CD14-positive monocyte (primary cell): Measurements from ENCODE around the gene PRKACA. TPM values are rescaled to one million over a fixed set of nuclear protein-coding genes. Genes with fewer than 3 reads are reported as not detected.

Experiments used
- DNase-seq, 3 donors: peaks; one replicate each; pipeline ENCODE4 v3.0.0-alpha.2; 2011 to 2022
- H2AFZ ChIP-seq: 2 replicates; pipeline ENCODE4 v1.6.0; 2012; ENCODE audit warnings: mild to moderate bottlenecking, low read depth, low read length, inconsistent platforms; ENCODE audit not compliant: insufficient read depth, poor library complexity, severe bottlenecking
- H3K27ac ChIP-seq, 2 donors: 1 replicate in 1 of 2; 2 replicates in 1 of 2; pipeline ENCODE4 v1.5.1; 2012 to 2013; ENCODE audit warnings: low read length in 2 of 2, control low read depth in 1 of 2, inconsistent platforms in 1 of 2, low read depth in 1 of 2, mild to moderate bottlenecking in 1 of 2
- H3K27me3 ChIP-seq, 2 donors: one replicate each; pipeline versions ENCODE4 v1.6.0 to v1.6.1; 2011 to 2013; ENCODE audit warnings: low read length in 2 of 2; ENCODE audit not compliant: control insufficient read depth in 2 of 2, insufficient read depth in 2 of 2
- H3K36me3 ChIP-seq, 2 donors: replicated peaks in 1 of 2; 1 replicate in 1 of 2; 2 replicates in 1 of 2; pipeline versions ENCODE4 v1.5.1 to v1.6.1; 2012 to 2013; ENCODE audit warnings: low read length in 2 of 2, control low read depth in 1 of 2, inconsistent platforms in 1 of 2, mild to moderate bottlenecking in 1 of 2; ENCODE audit not compliant: insufficient read depth in 2 of 2, control insufficient read depth in 1 of 2
- H3K4me1 ChIP-seq, 2 donors: 1 replicate in 1 of 2; 2 replicates in 1 of 2; pipeline versions ENCODE4 v1.5.1 to v1.6.1; 2012 to 2013; ENCODE audit warnings: low read length in 2 of 2, control low read depth in 1 of 2, inconsistent platforms in 1 of 2, mild to moderate bottlenecking in 1 of 2, moderate library complexity in 1 of 2; ENCODE audit not compliant: insufficient read depth in 2 of 2, control insufficient read depth in 1 of 2
- H3K4me2 ChIP-seq: replicated peaks from 2 replicates; pipeline ENCODE3; 2012; ENCODE audit warnings: low read length, moderate library complexity, mild to moderate bottlenecking; ENCODE audit not compliant: poor library complexity, severe bottlenecking; ENCODE audit errors: extremely low read depth
- H3K4me3 ChIP-seq, 3 experiments: fragments of 200-600 bp in 1 of 3; sonication (generic) in 1 of 3; replicated peaks in 1 of 3; 1 replicate in 2 of 3; 2 replicates in 1 of 3; pipeline ENCODE4 v1.5.1; 2011 to 2013; ENCODE audit warnings: low read length in 3 of 3, mild to moderate bottlenecking in 3 of 3, control low read depth in 2 of 3, low read depth in 2 of 3, inconsistent platforms in 1 of 3, moderate library complexity in 1 of 3
- H3K79me2 ChIP-seq: 2 replicates; pipeline ENCODE4 v1.6.0; 2012; ENCODE audit warnings: mild to moderate bottlenecking, control low read depth, inconsistent platforms, low read length, moderate library complexity; ENCODE audit not compliant: insufficient read depth
- H3K9ac ChIP-seq: 2 replicates; pipeline ENCODE4 v1.6.0; 2017; ENCODE audit warnings: low read length, mild to moderate bottlenecking; ENCODE audit not compliant: insufficient read depth, poor library complexity, severe bottlenecking
- H3K9me3 ChIP-seq, 2 donors: replicated peaks in 1 of 2; 1 replicate in 1 of 2; 2 replicates in 1 of 2; pipeline versions ENCODE4 v1.5.1 to v1.6.1; 2012 to 2013; ENCODE audit warnings: low read length in 2 of 2, control low read depth in 1 of 2; ENCODE audit not compliant: control insufficient read depth in 1 of 2, insufficient read depth in 1 of 2
- H4K20me1 ChIP-seq: 2 replicates; pipeline ENCODE4 v1.6.0; 2012; ENCODE audit warnings: mild to moderate bottlenecking, low read length, control low read depth, moderate library complexity; ENCODE audit not compliant: insufficient read depth
- H3K27ac Mint-ChIP-seq, 7 donors: one replicate each; pipeline ENCODE4 v1.8.0; 2020; ENCODE audit warnings: mild to moderate bottlenecking in 7 of 7, mixed read lengths in 7 of 7, moderate library complexity in 6 of 7, inconsistent platforms in 2 of 7
- H3K27me3 Mint-ChIP-seq, 3 donors: one replicate each; pipeline ENCODE4 v1.8.0; 2021 to 2022; ENCODE audit warnings: low read depth in 3 of 3, mild to moderate bottlenecking in 3 of 3, mixed read lengths in 3 of 3, moderate library complexity in 3 of 3, inconsistent platforms in 1 of 3
- H3K36me3 Mint-ChIP-seq, 2 donors: one replicate each; pipeline ENCODE4 v1.8.0; 2020; ENCODE audit warnings: mixed read lengths in 2 of 2, inconsistent platforms in 1 of 2, mild to moderate bottlenecking in 1 of 2
- H3K4me1 Mint-ChIP-seq: one replicate; pipeline ENCODE4 v1.8.0; 2020; ENCODE audit warnings: mild to moderate bottlenecking, mixed read lengths
- H3K4me3 Mint-ChIP-seq, 2 donors: one replicate each; pipeline ENCODE4 v1.8.0; 2020; ENCODE audit warnings: mild to moderate bottlenecking in 2 of 2, mixed read lengths in 2 of 2, moderate library complexity in 1 of 2
- H3K9me3 Mint-ChIP-seq, 7 donors: one replicate each; pipeline ENCODE4 v1.8.0; 2020 to 2022; ENCODE audit warnings: mixed read lengths in 7 of 7, mild to moderate bottlenecking in 6 of 7, moderate library complexity in 6 of 7, inconsistent platforms in 2 of 7
- CTCF ChIP-seq: fragments of 200-600 bp; IDR thresholded peaks from one replicate; pipeline ENCODE4 v1.8.0; 2022; ENCODE audit warnings: antibody characterized with exemption, mild to moderate bottlenecking
- WGBS: methylation state at CpG from one replicate; pipeline ENCODE4 v1.1.5; 2013; ENCODE audit warnings: missing lambda C conversion rate; ENCODE audit not compliant: insufficient coverage; 5-methylcytosine and 5-hydroxymethylcytosine counted together
- intact Hi-C, 2 donors: fragments of 100-400 bp; cut with micrococcal nuclease; formaldehyde crosslinking; loops; one replicate each; pipeline versions ENCODE4 v1.15.0 to v1.15.1; 2023
- polyA plus RNA-seq, 3 donors: library from polyadenylated mRNA; depleted of rRNA in 1 of 3; unstranded in 2 of 3; stranded (reverse) in 1 of 3; fragments of 300-500 nt in 2 of 3; fragments of >200 nt in 1 of 3; fragmentation: Illumina TruSeq in 2 of 3; gene quantifications; 1 replicate in 2 of 3; 2 replicates in 1 of 3; pipeline ENCODE4 v1.2.3, GENCODE V29; 2012 to 2021

Gene PRKACA
- polyA plus RNA-seq, 3 donors: 2.0 to 231 (median 3.8) TPM

- Histone ChIP-seq H3K9me3 (no peaks in the 10 kb centered on the region), H3K36me3 (peaks cover 57 to 74% of the 10 kb centered on the region in 2 donors), H3K4me2 (no peak overlapping the region), H3K4me3 (no peak overlapping the region), H3K27ac (no peak overlapping the region), H3K79me2 (peaks cover 34% of the 10 kb centered on the region), H3K9ac (no peak overlapping the region), H3K4me1 (peaks cover 0 to 3% of the 10 kb centered on the region in 2 donors), H4K20me1 (peaks cover 96% of the 10 kb centered on the region), H2AFZ (no peak overlapping the region), H3K27me3 (no peaks in the 10 kb centered on the region)
- Mint-ChIP-seq H3K4me1 (peaks cover 4% of the 10 kb centered on the region), H3K9me3 (no peaks in the 10 kb centered on the region), H3K27me3 (peaks cover 0 to 2% (median 0%) of the 10 kb centered on the region in 3 donors), H3K4me3 (no peak overlapping the region), H3K36me3 (peaks cover 42 to 94% of the 10 kb centered on the region in 2 donors), H3K27ac (no peak overlapping the region)
- WGBS: 95% methylated on average over 7 of the region's 16 CpGs
- intact Hi-C loops: no loop called here
- TF ChIP-seq CTCF: no peak
- no peak for DNase-seq
These were observed 10.7 kb downstream of the PRKACA start for GRCh38 chr19:14106840-14107239.

DNA sequence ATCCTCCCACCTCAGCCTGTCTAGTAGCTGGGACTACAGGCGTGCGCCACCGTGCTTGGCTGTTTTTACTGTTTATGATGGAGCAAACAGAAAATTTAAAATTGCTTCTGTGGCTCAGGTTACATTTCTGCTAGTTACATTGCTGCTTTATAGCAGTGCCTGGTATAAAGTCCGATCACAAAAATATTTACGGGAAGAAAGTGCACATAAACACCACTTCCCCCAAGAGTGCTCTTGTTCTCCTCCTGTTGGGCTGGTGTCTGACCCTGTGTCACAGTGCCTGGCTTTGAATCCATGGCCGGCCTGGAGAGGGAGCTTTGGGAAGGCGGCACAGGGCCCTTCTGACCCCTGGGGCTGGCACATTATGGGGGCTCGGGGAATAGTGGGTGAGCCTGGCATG is 11.9 kb downstream of the PRKACA start:
- peaks cover 49 to 95% of the 10 kb centered on the region in 2 donors for H3K36me3 Mint-ChIP-seq
- Histone ChIP-seq H3K27ac (no peak overlapping the region), H3K9ac (no peak overlapping the region), H4K20me1 (peaks cover 96% of the 10 kb centered on the region), H3K4me1 (no peaks in the 10 kb centered on the region), H3K4me2 (no peak overlapping the region), H2AFZ (no peak overlapping the region), H3K27me3 (no peaks in the 10 kb centered on the region), H3K79me2 (peaks cover 22% of the 10 kb centered on the region), H3K36me3 (peaks cover 66 to 78% of the 10 kb centered on the region in 2 donors), H3K4me3 (no peak overlapping the region), H3K9me3 (no peaks in the 10 kb centered on the region)
- no peak for TF ChIP-seq CTCF
- peak overlapping the region in 2 of 7 donors; percentile 48 to 54 for H3K27ac Mint-ChIP-seq
- no peaks in the 10 kb centered on the region for H3K9me3 Mint-ChIP-seq
- H3K4me1 Mint-ChIP-seq: peaks cover 1% of the 10 kb centered on the region
- intact Hi-C loops: no loop called here
- 93% methylated on average over 7 of the region's 8 CpGs for WGBS
- no peak for DNase-seq
- no peak overlapping the region for H3K4me3 Mint-ChIP-seq
- H3K27me3 Mint-ChIP-seq: peaks cover 0 to 2% (median 0%) of the 10 kb centered on the region in 3 donors
